Measurements from ENCODE around the gene CHCHD4. TPM values are rescaled to one million over a fixed set of nuclear protein-coding genes. Genes with fewer than 3 reads are reported as not detected.

Gene CHCHD4
- total RNA-seq, 1 experiment from 2014 or later = 13.8 TPM

- Histone ChIP-seq H3K4me1 (ENCODE audit: control insufficient read depth, insufficient read depth, low read length) (no peaks in the 10 kb centered on the region), H3K4me3 (ENCODE audit: low read depth in 2 of 2, low read length in 2 of 2) (no peak overlapping the region), H3K27ac (ENCODE audit: low read length) (no peak overlapping the region), H3K36me3 (ENCODE audit: control insufficient read depth, insufficient read depth, low read length) (peaks cover 7% of the 10 kb centered on the region), H3K9me3 (ENCODE audit: control insufficient read depth, insufficient read depth, low read depth, low read length) (no peaks in the 10 kb centered on the region), H3K27me3 (ENCODE audit: control insufficient read depth, insufficient read depth, low read length) (no peaks in the 10 kb centered on the region)
- ATAC-seq = no peak
- DNase-seq (ENCODE audit: low read depth, low spot score) = no peak
- no TSS peak for BruUV-seq (replicated peaks)
- intact Hi-C loops (cut with micrococcal nuclease; ENCODE audit: unreplicated experiment) = no loop called here
- TF ChIP-seq POLR2AphosphoS5 (IDR thresholded peaks at IDR 0.05; ENCODE audit: low read depth, low read length) = no peak
- no peak for TF ChIP-seq REST (IDR thresholded peaks at IDR 0.05; ENCODE audit: insufficient read depth in 1 of 2, low read depth in 2 of 2, low read length in 1 of 2)
- TF ChIP-seq TCF7L2 (IDR thresholded peaks at IDR 0.05; ENCODE audit: low read depth, low read length) = no peak
- TF ChIP-seq CTCF (IDR thresholded peaks at IDR 0.05) = no peak
- TF ChIP-seq SIN3A (IDR thresholded peaks at IDR 0.05; ENCODE audit: borderline replicate concordance, insufficient read depth, low read depth, low read length) = no peak
- POLR2A ChIA-PET = no interaction called here
- in situ Hi-C loops (cut with HindIII; ENCODE audit: low pct_unique_long_range_greater_than_20kb, low sequenced_read_pairs) = no loop called here
- CTCF ChIA-PET = no interaction called here
Observed at GRCh38 chr3:14169435-14169834, 44.8 kb upstream of the CHCHD4 start.

GRCh38 chr3:14166877-14167603 lies 42.4 kb upstream of the CHCHD4 start:
- BruUV-seq (replicated peaks) = no TSS peak
- DNase-seq (ENCODE audit: low read depth, low spot score) (no peak), ATAC-seq (no peak)
- H3K9me3 ChIP-seq (ENCODE audit: control insufficient read depth, insufficient read depth, low read depth, low read length) = no peaks in the 10 kb centered on the region; the same call in 1 of the 2 replicates
- POLR2A ChIA-PET = no interaction called here
- TF ChIP-seq CTCF (IDR thresholded peaks at IDR 0.05) (no peak), SIN3A (IDR thresholded peaks at IDR 0.05; ENCODE audit: borderline replicate concordance, insufficient read depth, low read depth, low read length) (no peak), POLR2AphosphoS5 (IDR thresholded peaks at IDR 0.05; ENCODE audit: low read depth, low read length) (no peak), TCF7L2 (IDR thresholded peaks at IDR 0.05; ENCODE audit: low read depth, low read length) (no peak), REST (IDR thresholded peaks at IDR 0.05; ENCODE audit: insufficient read depth in 1 of 2, low read depth in 2 of 2, low read length in 1 of 2) (no peak)
- H3K36me3 ChIP-seq (ENCODE audit: control insufficient read depth, insufficient read depth, low read length) = peaks cover 13% of the 10 kb centered on the region
- in situ Hi-C loops (cut with HindIII; ENCODE audit: low pct_unique_long_range_greater_than_20kb, low sequenced_read_pairs) = no loop called here
- H3K4me1 ChIP-seq (ENCODE audit: control insufficient read depth, insufficient read depth, low read length) = no peaks in the 10 kb centered on the region
- CTCF ChIA-PET = no interaction called here
- intact Hi-C loops (cut with micrococcal nuclease; ENCODE audit: unreplicated experiment) = no loop called here
- no peak overlapping the region for H3K27ac ChIP-seq (ENCODE audit: low read length)
- no peaks in the 10 kb centered on the region for H3K27me3 ChIP-seq (ENCODE audit: control insufficient read depth, insufficient read depth, low read length)
- no peak overlapping the region for H3K4me3 ChIP-seq (ENCODE audit: low read depth in 2 of 2, low read length in 2 of 2)

Data from Panc1 (cell line).